Endothelial cell of umbilical vein (primary cell): Measurements from ENCODE around the gene MIA3. TPM values are rescaled to one million over a fixed set of nuclear protein-coding genes. Genes with fewer than 3 reads are reported as not detected.

Experiments used
- BruUV-seq: library from RNA; stranded (reverse); fragments of 400-500 nt; replicated peaks from 2 replicates; lab custom pipeline; 2021; lab: Mats Ljungman, UMichigan
- CTCF ChIA-PET: fragments of 300-600, 350-600 bp; sonication (Branson Sonifier 250); formaldehyde crosslinking; loops from one replicate; lab custom pipeline; 2021; ENCODE audit warnings: antibody characterized with exemption, inconsistent platforms; lab: Charles Lee
- POLR2A ChIA-PET: fragments of 300-600, 350-600 bp; sonication (Branson Sonifier 250); formaldehyde crosslinking; loops from one replicate; lab custom pipeline; 2021; ENCODE audit warnings: antibody characterized with exemption, inconsistent platforms; lab: Charles Lee
- DNase-seq: peaks from one replicate; pipeline ENCODE4 v3.0.0-alpha.2; 2011; ENCODE audit warnings: low read depth, low spot score
- FAIRE-seq: peaks from 2 replicates; lab custom pipeline; 2011; peaks lifted over from hg19 to GRCh38; lab: Jason Lieb, UNC
- H2AFZ ChIP-seq: 2 replicates; pipeline ENCODE4 v1.6.0; 2012; ENCODE audit warnings: low read depth, low read length, control low read depth, inconsistent platforms
- H3K27ac ChIP-seq: 2 replicates; pipeline ENCODE4 v1.5.1; 2011; ENCODE audit warnings: low read depth, mild to moderate bottlenecking, control low read depth, low read length, moderate library complexity; ENCODE audit not compliant: insufficient read depth
- H3K27me3 ChIP-seq, 2 experiments: 2 replicates each; pipeline versions ENCODE4 v1.6.0 to v1.6.1; 2011; ENCODE audit warnings: low read length in 2 of 2, mixed read lengths in 1 of 2; ENCODE audit not compliant: control insufficient read depth in 2 of 2, insufficient read depth in 2 of 2
- H3K36me3 ChIP-seq, 2 experiments: 2 replicates in 1 of 2; 3 replicates in 1 of 2; pipeline ENCODE4 v1.5.1; 2011; ENCODE audit warnings: low read length in 2 of 2, mild to moderate bottlenecking in 1 of 2, moderate library complexity in 1 of 2; ENCODE audit not compliant: control insufficient read depth in 2 of 2, insufficient read depth in 2 of 2; ENCODE audit errors: extremely low read depth in 1 of 2
- H3K4me1 ChIP-seq: 3 replicates; pipeline ENCODE4 v1.5.1; 2011; ENCODE audit warnings: mild to moderate bottlenecking, low read length; ENCODE audit not compliant: control insufficient read depth, insufficient read depth; ENCODE audit errors: extremely low read depth
- H3K4me2 ChIP-seq: 2 replicates; pipeline ENCODE4 v1.6.1; 2011; ENCODE audit warnings: low read length, control low read depth, mixed read lengths; ENCODE audit not compliant: insufficient read depth
- H3K4me3 ChIP-seq, 3 experiments: fragments of 200-600 bp in 1 of 3; sonication (generic), shearing (Covaris generic) in 1 of 3; replicated peaks in 1 of 3; 2 replicates each; pipeline ENCODE4 v1.5.1; 2011 to 2016; ENCODE audit warnings: control low read depth in 3 of 3, low read length in 3 of 3, mild to moderate bottlenecking in 2 of 3, inconsistent platforms in 1 of 3, low read depth in 1 of 3, moderate library complexity in 1 of 3; ENCODE audit not compliant: insufficient read depth in 1 of 3
- H3K79me2 ChIP-seq: 2 replicates; pipeline ENCODE4 v1.6.0; 2012; ENCODE audit warnings: low read length, inconsistent platforms; ENCODE audit not compliant: control insufficient read depth, insufficient read depth
- H3K9ac ChIP-seq: replicated peaks from 2 replicates; pipeline ENCODE3; 2011; ENCODE audit warnings: low read length, control low read depth; ENCODE audit not compliant: insufficient read depth; ENCODE audit errors: extremely low read depth
- H3K9me1 ChIP-seq: replicated peaks from 3 replicates; pipeline ENCODE4 v1.6.0; 2011; ENCODE audit warnings: mild to moderate bottlenecking, low read length; ENCODE audit not compliant: control insufficient read depth, insufficient read depth; ENCODE audit errors: extremely low read depth
- H3K9me3 ChIP-seq: replicated peaks from 2 replicates; pipeline ENCODE4 v1.5.1; 2012; ENCODE audit warnings: low read length, inconsistent platforms; ENCODE audit not compliant: control insufficient read depth, insufficient read depth
- H4K20me1 ChIP-seq: replicated peaks from 2 replicates; pipeline ENCODE3; 2011; ENCODE audit warnings: mild to moderate bottlenecking, low read length; ENCODE audit not compliant: control insufficient read depth, insufficient read depth; ENCODE audit errors: extremely low read depth
- CTCF ChIP-seq, 2 donors: IDR thresholded peaks; 1 replicate in 1 of 2; 2 replicates in 1 of 2; pipeline ENCODE4 v1.5.1; 2011; ENCODE audit warnings: low read length in 2 of 2, mild to moderate bottlenecking in 2 of 2, moderate library complexity in 2 of 2, control low read depth in 1 of 2, inconsistent platforms in 1 of 2, low read depth in 1 of 2; ENCODE audit not compliant: insufficient read depth in 1 of 2; ENCODE audit errors: extremely low read depth in 1 of 2
- MAX ChIP-seq: IDR thresholded peaks from 2 replicates; pipeline ENCODE4 v1.6.1; 2011; ENCODE audit not compliant: insufficient read depth, insufficient read length
- POLR2A ChIP-seq: IDR thresholded peaks from 2 replicates; pipeline ENCODE4 v1.6.1; 2012; ENCODE audit warnings: low read depth, mild to moderate bottlenecking, control low read depth, low read length
- POLR2AphosphoS5 ChIP-seq: IDR thresholded peaks from 2 replicates; pipeline ENCODE4 v1.6.1; 2012; ENCODE audit warnings: low read depth, mild to moderate bottlenecking, control low read depth, low read length, moderate library complexity; ENCODE audit not compliant: insufficient read depth
- dilution Hi-C: fragments of 300-500 bp; cut with MboI; formaldehyde crosslinking; loops from one replicate; pipeline ENCODE4 v1.15.0; 2019; ENCODE audit warnings: low sequenced_read_pairs; ENCODE audit not compliant: extremely low pct_ligation_motif_present
- intact Hi-C: fragments of 100-400 bp; cut with micrococcal nuclease; formaldehyde crosslinking; loops from one replicate; pipeline ENCODE4 v1.10.0; 2022
- polyA plus RNA-seq, 4 experiments: library from polyadenylated mRNA; depleted of rRNA in 3 of 4; stranded (reverse) in 3 of 4; unstranded in 1 of 4; fragments of >200 nt; gene quantifications; 2 replicates each; pipeline versions ENCODE4 v1.2.1 to v1.2.3, GENCODE V29; 2011 to 2012; ENCODE audit warnings: missing spikeins in 1 of 4
- total RNA-seq: library from RNA; stranded (reverse); gene quantifications from 2 replicates; pipeline ENCODE4 v1.2.3, GENCODE V29; 2021

MIA3 gene
- total and polyA plus RNA-seq, 2 donors (not counting 3 experiments of a cell fraction or from before 2014, with no cell fraction given): 63.7 to 108 TPM

- Histone ChIP-seq H3K9ac (peak overlapping the region; percentile 94), H3K36me3 (no peaks in the 10 kb centered on the region), H3K27ac (peak overlapping the region; percentile 93), H3K4me1 (peaks cover 13% of the 10 kb centered on the region), H3K9me1 (no peaks in the 10 kb centered on the region), H3K27me3 (no peaks in the 10 kb centered on the region), H3K9me3 (no peaks in the 10 kb centered on the region), H2AFZ (peak overlapping the region; percentile 85), H4K20me1 (no peaks in the 10 kb centered on the region), H3K4me2 (peak overlapping the region; percentile 81), H3K79me2 (peaks cover 11% of the 10 kb centered on the region), H3K4me3 (peak overlapping the region; percentile 42 to 98 (median 72))
- BruUV-seq: no TSS peak
- FAIRE-seq (peak; percentile 88), DNase-seq (peak; percentile 99)
- POLR2A ChIA-PET: no interaction called here
- CTCF ChIA-PET: interaction anchor here (1.5 to 2.9 kb wide), 3 partner anchors 10 to 179 kb away, joined by 3 to 24 read pairs (median 11); no protein-coding TSS in a partner anchor
- TF ChIP-seq CTCF (IDR thresholded peaks at IDR 0.05; ENCODE audit: extremely low read depth in 1 of 2, insufficient read depth in 1 of 2, low read depth in 1 of 2, low read length in 2 of 2) (no peak), MAX (peak; percentile 23), POLR2A (peak; percentile 78), POLR2AphosphoS5 (peak; percentile 81)
- intact Hi-C loops: loop anchor here (1.0 to 5.0 kb wide), 5 partner anchors 26 to 1492 kb away; partner anchors contain the start of gene MIA3
- dilution Hi-C loops: no loop called here
Measured at GRCh38 chr1:222643938-222644635, 26.2 kb downstream of the MIA3 start.
